IMR-90 (cell line): ENCODE data around the gene CPSF4L. TPM values are rescaled to one million over a fixed set of nuclear protein-coding genes. Genes with fewer than 3 reads are reported as not detected.

Source experiments
- ATAC-seq: fragments of 200-7000 bp; cut with Tn5 transposase; 2 replicates; pipeline ENCODE4 v1.9.1; 2020; ENCODE audit warnings: low read depth, mild to moderate bottlenecking, moderate library complexity
- BruUV-seq: library from RNA; stranded (reverse); fragments of 400-500 nt; replicated peaks from 2 replicates; lab custom pipeline; 2021; lab: Mats Ljungman, UMichigan
- CTCF ChIA-PET: fragments of 300-600 bp; formaldehyde crosslinking; extraction: SDS; loops from one replicate; lab custom pipeline; 2021; ENCODE audit warnings: antibody characterized with exemption; lab: Yijun Ruan, JAX
- POLR2A ChIA-PET: fragments of 300-600 bp; sonication (Branson Sonifier 250); formaldehyde crosslinking; loops from one replicate; lab custom pipeline; 2022; ENCODE audit warnings: antibody characterized with exemption; ENCODE audit not compliant: unreplicated experiment; lab: Charles Lee
- DNase-seq: peaks from one replicate; pipeline ENCODE4 v3.0.0; 2013
- H2AFZ ChIP-seq: replicated peaks from 2 replicates; pipeline ENCODE3; 2013; ENCODE audit warnings: low read length, mild to moderate bottlenecking; ENCODE audit not compliant: poor library complexity
- H2AK5ac ChIP-seq: 2 replicates; pipeline ENCODE4 v1.6.1; 2013; ENCODE audit warnings: low read depth, low read length, inconsistent platforms
- H2AK9ac ChIP-seq: replicated peaks from 2 replicates; pipeline ENCODE3; 2013; ENCODE audit warnings: mild to moderate bottlenecking, low read depth, low read length, moderate library complexity; ENCODE audit not compliant: poor library complexity
- H2BK120ac ChIP-seq: 2 replicates; pipeline ENCODE4 v1.6.1; 2013; ENCODE audit warnings: low read depth, low read length, inconsistent platforms
- H2BK15ac ChIP-seq: 3 replicates; pipeline ENCODE4 v1.6.1; 2013; ENCODE audit warnings: low read depth, low read length, inconsistent platforms
- H2BK20ac ChIP-seq: 2 replicates; pipeline ENCODE4 v1.6.1; 2013; ENCODE audit warnings: low read depth, mild to moderate bottlenecking, inconsistent platforms, low read length, moderate library complexity
- H2BK5ac ChIP-seq: 2 replicates; pipeline ENCODE4 v1.6.1; 2013; ENCODE audit warnings: mild to moderate bottlenecking, low read depth, low read length, inconsistent platforms; ENCODE audit not compliant: poor library complexity, severe bottlenecking
- H3K14ac ChIP-seq: replicated peaks from 2 replicates; pipeline ENCODE4 v1.6.1; 2013; ENCODE audit warnings: low read depth, low read length, inconsistent platforms
- H3K18ac ChIP-seq: 2 replicates; pipeline ENCODE4 v1.6.1; 2013; ENCODE audit warnings: low read depth, low read length, control low read depth
- H3K23ac ChIP-seq: 2 replicates; pipeline ENCODE4 v1.6.1; 2013; ENCODE audit warnings: low read depth, low read length, inconsistent platforms
- H3K27ac ChIP-seq: 2 replicates; pipeline ENCODE4 v1.5.1; 2013; ENCODE audit warnings: mild to moderate bottlenecking, control low read depth, low read length; ENCODE audit not compliant: insufficient read depth
- H3K27me3 ChIP-seq: 2 replicates; pipeline ENCODE4 v1.6.1; 2013; ENCODE audit warnings: low read length; ENCODE audit not compliant: control insufficient read depth, insufficient read depth
- H3K36me3 ChIP-seq: 2 replicates; pipeline ENCODE4 v1.6.1; 2013; ENCODE audit warnings: low read length, mixed read lengths; ENCODE audit not compliant: control insufficient read depth, insufficient read depth
- H3K4ac ChIP-seq: 2 replicates; pipeline ENCODE4 v1.6.1; 2013; ENCODE audit warnings: low read depth, low read length, inconsistent platforms
- H3K4me1 ChIP-seq: 2 replicates; pipeline ENCODE4 v1.6.1; 2013; ENCODE audit warnings: low read length, mixed read lengths; ENCODE audit not compliant: control insufficient read depth, insufficient read depth
- H3K4me2 ChIP-seq: 2 replicates; pipeline ENCODE4 v1.6.1; 2013; ENCODE audit warnings: low read depth, mild to moderate bottlenecking, control low read depth, low read length, moderate library complexity
- H3K4me3 ChIP-seq: 2 replicates; pipeline ENCODE4 v1.5.1; 2013; ENCODE audit warnings: low read depth, mild to moderate bottlenecking, control low read depth, low read length, moderate library complexity; ENCODE audit not compliant: insufficient read depth
- H3K56ac ChIP-seq: 2 replicates; pipeline ENCODE4 v1.6.1; 2013; ENCODE audit warnings: low read length, inconsistent platforms; ENCODE audit not compliant: insufficient read depth; ENCODE audit errors: extremely low read depth
- H3K79me1 ChIP-seq, 2 experiments: 2 replicates each; pipeline ENCODE4 v1.6.1; 2013; ENCODE audit warnings: low read length in 2 of 2, inconsistent platforms in 1 of 2, low read depth in 1 of 2
- H3K9ac ChIP-seq: 2 replicates; pipeline ENCODE4 v1.6.1; 2013; ENCODE audit warnings: low read depth, low read length, control low read depth
- H3K9me1 ChIP-seq: 2 replicates; pipeline ENCODE4 v1.6.1; 2013; ENCODE audit warnings: low read length, inconsistent platforms; ENCODE audit not compliant: insufficient read depth
- H3K9me3 ChIP-seq: 2 replicates; pipeline ENCODE4 v1.6.1; 2013; ENCODE audit warnings: low read length; ENCODE audit not compliant: control insufficient read depth, insufficient read depth
- H4K20me1 ChIP-seq: 2 replicates; pipeline ENCODE4 v1.6.1; 2013; ENCODE audit warnings: low read length, inconsistent platforms; ENCODE audit not compliant: insufficient read depth
- H4K5ac ChIP-seq: 2 replicates; pipeline ENCODE4 v1.6.1; 2013; ENCODE audit warnings: mild to moderate bottlenecking, low read depth, low read length, control low read depth
- H4K8ac ChIP-seq, 2 experiments: 2 replicates each; pipeline ENCODE4 v1.6.1; 2013; ENCODE audit warnings: low read depth in 2 of 2, low read length in 2 of 2, control low read depth in 1 of 2, inconsistent platforms in 1 of 2
- H4K91ac ChIP-seq: 2 replicates; pipeline ENCODE4 v1.6.1; 2013; ENCODE audit warnings: low read depth, low read length, inconsistent platforms; ENCODE audit not compliant: insufficient read depth
- CEBPB ChIP-seq: IDR thresholded peaks from 2 replicates; pipeline ENCODE4 v1.6.1; 2012; ENCODE audit warnings: low read depth, low read length, improper control_type of control experiment
- CTCF ChIP-seq: conservative IDR thresholded peaks from 2 replicates; pipeline ENCODE4 v1.5.1; 2012; ENCODE audit warnings: mild to moderate bottlenecking, low read depth, low read length, improper control_type of control experiment
- ELK1 ChIP-seq: fragments of 150-350 bp; IDR thresholded peaks from 2 replicates; pipeline ENCODE4 v1.6.1; 2016; ENCODE audit warnings: low read depth, mild to moderate bottlenecking, low read length, moderate library complexity, borderline replicate concordance
- FOS ChIP-seq: fragments of 150-350 bp; IDR thresholded peaks from 2 replicates; pipeline ENCODE4 v1.6.1; 2016; ENCODE audit warnings: low read depth, low read length
- MAFK ChIP-seq: IDR thresholded peaks from 2 replicates; pipeline ENCODE4 v1.6.1; 2012; ENCODE audit warnings: low read depth, low read length, improper control_type of control experiment
- MAZ ChIP-seq: IDR thresholded peaks from 2 replicates; pipeline ENCODE4 v1.6.1; 2012; ENCODE audit warnings: low read depth, mild to moderate bottlenecking, low read length, improper control_type of control experiment, moderate library complexity, borderline replicate concordance
- MXI1 ChIP-seq: IDR thresholded peaks from 2 replicates; pipeline ENCODE4 v1.6.1; 2012; ENCODE audit warnings: low read depth, mild to moderate bottlenecking, low read length, moderate library complexity, borderline replicate concordance
- NFE2L2 ChIP-seq: fragments of 150-350 bp; IDR thresholded peaks from 2 replicates; pipeline ENCODE4 v1.6.1; 2016; ENCODE audit warnings: low read depth, mild to moderate bottlenecking, low read length
- RAD21 ChIP-seq: IDR thresholded peaks from 2 replicates; pipeline ENCODE4 v1.6.1; 2012; ENCODE audit warnings: low read length, improper control_type of control experiment
- RCOR1 ChIP-seq: IDR thresholded peaks from 2 replicates; pipeline ENCODE4 v1.6.1; 2012; ENCODE audit warnings: mild to moderate bottlenecking, low read length, improper control_type of control experiment; ENCODE audit not compliant: insufficient replicate concordance
- RFX5 ChIP-seq: IDR thresholded peaks from 2 replicates; pipeline ENCODE4 v1.8.0; 2012; ENCODE audit warnings: low read depth, mild to moderate bottlenecking, low read length, moderate library complexity
- SMC3 ChIP-seq: fragments of 150-350 bp; IDR thresholded peaks from 2 replicates; pipeline ENCODE4 v1.6.1; 2016; ENCODE audit warnings: low read depth, mild to moderate bottlenecking, antibody characterized with exemption, low read length, moderate library complexity
- USF2 ChIP-seq: fragments of 150-350 bp; IDR thresholded peaks from 2 replicates; pipeline ENCODE4 v1.6.1; 2017; ENCODE audit warnings: mild to moderate bottlenecking, antibody characterized with exemption, low read length, low read depth
- WGBS, 2 experiments: methylation state at CpG; one replicate each; pipeline versions ENCODE4 v1.1.5 to v1.1.7; 2013; ENCODE audit warnings: missing lambda C conversion rate in 2 of 2; ENCODE audit not compliant: insufficient read length in 1 of 2; ENCODE audit errors: extremely low coverage in 2 of 2; 5-methylcytosine and 5-hydroxymethylcytosine counted together
- dilution Hi-C: fragments of 300-500 bp; cut with HindIII; formaldehyde crosslinking; loops from one replicate; pipeline ENCODE4 v1.14.3; 2018; ENCODE audit warnings: low sequenced_read_pairs; ENCODE audit not compliant: unreplicated experiment
- in situ Hi-C: fragments of 300-500 bp; cut with MboI; formaldehyde crosslinking; loops from 3 replicates; pipeline ENCODE4 v1.14.3; 2019; ENCODE audit warnings: low sequenced_read_pairs, inconsistent platforms, mixed read lengths
- intact Hi-C: fragments of 100-400 bp; cut with micrococcal nuclease; formaldehyde crosslinking; loops from 2 replicates; pipeline ENCODE4 v1.10.0; 2022
- polyA plus RNA-seq, 3 experiments: library from polyadenylated mRNA; depleted of rRNA; stranded (reverse); fragments of >200 nt; gene quantifications; 2 replicates each; pipeline ENCODE4 v1.2.3, GENCODE V29; 2012; ENCODE audit warnings: low replicate concordance in 1 of 3
- total RNA-seq: library from RNA; depleted of rRNA; stranded (reverse); fragments of >200 nt; gene quantifications from 2 replicates; pipeline ENCODE4 v1.2.3, GENCODE V29; 2012

The CPSF4L gene
- total and polyA plus RNA-seq, 2 of the 4 experiments (the other 2 are of a cell fraction), result not detected

- ATAC-seq (peak; percentile 45), DNase-seq (peak; percentile 23)
- Histone ChIP-seq H2AK9ac (peak overlapping the region; percentile 94), H3K9me3 (no peaks in the 10 kb centered on the region), H4K8ac (peak overlapping the region; percentile 94), H3K4me3 (peak overlapping the region; percentile 82), H3K18ac (no peak overlapping the region), H3K27me3 (no peaks in the 10 kb centered on the region), H2BK15ac (peak overlapping the region; percentile 81; the same call in 1 of the 3 replicates), H2AFZ (peak overlapping the region; percentile 97), H3K4me2 (peak overlapping the region; percentile 97), H3K4me1 (peaks cover 11% of the 10 kb centered on the region), H2BK5ac (peak overlapping the region; percentile 61), H3K27ac (peak overlapping the region; percentile 74), H3K14ac (peak overlapping the region; percentile 82), H3K9me1 (peaks cover 12% of the 10 kb centered on the region), H4K20me1 (peaks cover 8% of the 10 kb centered on the region; the same call in 1 of the 2 replicates), H2BK20ac (no peak overlapping the region), H3K23ac (peak overlapping the region; percentile 66), H4K91ac (peak overlapping the region; percentile 82), H3K56ac (peak overlapping the region; percentile 94), H2AK5ac (peak overlapping the region; percentile 37), H3K9ac (peak overlapping the region; percentile 86), H3K79me1 (peaks cover 37 to 58% of the 10 kb centered on the region in 2 experiments; a peak in 3 of 4 replicates), H4K5ac (0 out of 2 replicates have a peak overlapping the region, but pooled peaks have one; percentile 8), H3K4ac (peak overlapping the region; percentile 69), H3K36me3 (peaks cover 12% of the 10 kb centered on the region), H2BK120ac (0 out of 2 replicates have a peak overlapping the region, but pooled peaks have one; percentile 33)
- intact Hi-C loops, result loop anchor here (2.0 to 5.0 kb wide), 3 partner anchors 40 to 670 kb away; partner anchors contain the start of gene COG1
- no TSS peak for BruUV-seq
- dilution Hi-C loops, result no loop called here
- in situ Hi-C loops, result no loop called here
- ChIA-PET POLR2A (no interaction called here), CTCF (interaction anchor here (1.0 to 1.3 kb wide), 2 partner anchors 78 to 507 kb away, joined by 3 read pairs; no protein-coding TSS in a partner anchor)
- WGBS, 2 experiments, result 3% methylated on average over 10 of the region's 48 CpGs; no CpG with 5 or more reads in 1 of the 2 experiments
- no peak for TF ChIP-seq RCOR1
- no peak for TF ChIP-seq USF2
- no peak; the same call in 1 of the 2 replicates for TF ChIP-seq MAZ
- no peak for TF ChIP-seq FOS
- TF ChIP-seq SMC3, result no peak
- TF ChIP-seq NFE2L2, result no peak
- no peak for TF ChIP-seq RAD21
- no peak for TF ChIP-seq MAFK
- no peak for TF ChIP-seq CEBPB
- no peak for TF ChIP-seq CTCF
- TF ChIP-seq MXI1, result no peak; the same call in 1 of the 2 replicates
- no peak for TF ChIP-seq RFX5
- TF ChIP-seq ELK1, result no peak
Measured at GRCh38 chr17:73232587-73233373, 28.9 kb downstream of the CPSF4L start.
